SH-SY5Y (cell line): Measurements from ENCODE around the gene ALKBH8.

Experiments used
- GATA2 ChIP-seq: IDR thresholded peaks from 2 replicates; pipeline ENCODE4 v1.6.1; 2011; ENCODE audit warnings: mild to moderate bottlenecking, low read depth, low read length
- GATA3 ChIP-seq: IDR thresholded peaks from 2 replicates; pipeline ENCODE4 v1.6.1; 2011; ENCODE audit warnings: low read depth, mild to moderate bottlenecking, low read length, moderate library complexity

- TF ChIP-seq GATA2 (no peak), GATA3 (no peak)
Observed at GRCh38 chr11:107477820-107478219, 87.7 kb downstream of the ALKBH8 start.
